ENCODE results near the gene ZC3H4.
"Not testable (repeated sequence)": the region's sequence is repeated elsewhere in the genome, so short reads cannot be mapped to it uniquely, and the experiment has no call there.

ZC3H4 gene

GRCh38 chr19:47094557-47095475 is 18.8 kb downstream of the ZC3H4 start:
- Histone ChIP-seq H3K4me1 (ENCODE audit: control insufficient read depth, low read depth, low read length) (peaks cover 4% of the 10 kb centered on the region), H3K9ac (ENCODE audit: low read length) (no peak overlapping the region), H3K4me3 (ENCODE audit: low read length) (no peak overlapping the region), H3K36me3 (ENCODE audit: control insufficient read depth, low read depth, low read length) (peaks cover 47% of the 10 kb centered on the region), H3K27me3 (ENCODE audit: control insufficient read depth, insufficient read depth, low read length) (no peaks in the 10 kb centered on the region), H3K9me3 (ENCODE audit: control insufficient read depth, low read depth, low read length) (no peaks in the 10 kb centered on the region), H3K27ac (ENCODE audit: low read length) (no peak overlapping the region)

GRCh38 chr19:47093841-47094240 is 19.7 kb downstream of the ZC3H4 start:
- no peaks in the 10 kb centered on the region for H3K27me3 ChIP-seq (ENCODE audit: control insufficient read depth, insufficient read depth, low read length)
- no peak overlapping the region for H3K9ac ChIP-seq (ENCODE audit: low read length)
- no peak overlapping the region for H3K4me3 ChIP-seq (ENCODE audit: low read length)
- peaks cover 55% of the 10 kb centered on the region for H3K36me3 ChIP-seq (ENCODE audit: control insufficient read depth, low read depth, low read length)
- H3K9me3 ChIP-seq (ENCODE audit: control insufficient read depth, low read depth, low read length): no peaks in the 10 kb centered on the region
- no peak overlapping the region for H3K27ac ChIP-seq (ENCODE audit: low read length)
- no peaks in the 10 kb centered on the region for H3K4me1 ChIP-seq (ENCODE audit: control insufficient read depth, low read depth, low read length)

DNA sequence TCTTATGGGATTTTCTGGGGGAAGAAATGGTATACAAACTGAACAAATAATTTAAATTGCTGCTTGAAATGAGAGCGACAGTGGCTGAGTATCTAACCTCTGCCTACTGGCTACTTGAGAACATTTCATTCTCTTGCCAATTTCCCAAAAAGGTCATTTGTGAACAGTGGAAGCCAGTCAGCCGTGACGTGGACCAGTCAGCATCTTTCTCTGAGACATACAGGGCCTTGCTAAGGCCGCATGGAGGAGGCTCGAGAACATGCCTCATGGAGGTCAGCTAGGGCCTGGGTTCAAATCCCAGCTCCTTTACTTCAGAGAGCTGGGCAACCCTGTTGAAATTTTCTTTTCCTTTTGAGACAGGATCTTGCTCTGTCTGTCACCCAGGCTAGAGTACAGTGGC is 20.3 kb downstream of the ZC3H4 start:
- Histone ChIP-seq H3K9me3 (ENCODE audit: control insufficient read depth, low read depth, low read length) (no peaks in the 10 kb centered on the region), H3K4me3 (ENCODE audit: low read length) (no peak overlapping the region), H3K36me3 (ENCODE audit: control insufficient read depth, low read depth, low read length) (peaks cover 61% of the 10 kb centered on the region), H3K4me1 (ENCODE audit: control insufficient read depth, low read depth, low read length) (no peaks in the 10 kb centered on the region), H3K27me3 (ENCODE audit: control insufficient read depth, insufficient read depth, low read length) (no peaks in the 10 kb centered on the region), H3K9ac (ENCODE audit: low read length) (no peak overlapping the region), H3K27ac (ENCODE audit: low read length) (no peak overlapping the region)

DNA sequence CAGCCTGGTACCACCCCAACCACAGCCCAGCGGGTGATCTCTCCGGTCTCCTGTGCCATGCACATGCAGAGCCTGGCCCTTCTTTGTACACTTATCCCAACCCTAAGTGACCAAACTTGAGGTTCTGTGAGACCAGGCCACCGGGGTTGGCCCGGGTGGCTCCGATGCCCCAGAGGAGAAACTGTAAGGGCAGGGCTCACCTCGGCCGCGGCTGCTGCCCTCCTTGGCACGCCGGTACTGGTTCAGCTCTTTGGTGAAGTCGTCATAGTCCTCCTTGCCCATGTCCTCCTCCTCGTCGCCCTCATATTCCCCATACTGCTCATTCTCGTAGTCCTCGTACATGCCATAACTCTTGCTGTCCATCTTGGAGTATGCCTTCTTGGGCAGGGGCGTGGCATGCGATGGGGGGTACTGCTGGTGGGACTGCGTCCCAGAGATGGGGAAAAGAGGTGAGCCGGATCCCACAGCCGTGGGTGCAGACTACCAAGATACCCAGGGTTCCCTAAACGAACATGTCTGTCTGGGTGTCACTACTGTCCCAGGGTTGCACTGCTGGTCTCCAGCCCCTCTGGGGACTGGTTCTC is 23.7 kb downstream of the ZC3H4 start:
- H3K27me3 ChIP-seq (ENCODE audit: control insufficient read depth, insufficient read depth, low read length): no peaks in the 10 kb centered on the region
- H3K36me3 ChIP-seq (ENCODE audit: control insufficient read depth, low read depth, low read length): peaks cover 68% of the 10 kb centered on the region
- H3K9me3 ChIP-seq (ENCODE audit: control insufficient read depth, low read depth, low read length): no peaks in the 10 kb centered on the region
- no peak overlapping the region for H3K9ac ChIP-seq (ENCODE audit: low read length)
- H3K4me3 ChIP-seq (ENCODE audit: low read length): no peak overlapping the region
- no peak overlapping the region for H3K27ac ChIP-seq (ENCODE audit: low read length)
- no peaks in the 10 kb centered on the region for H3K4me1 ChIP-seq (ENCODE audit: control insufficient read depth, low read depth, low read length)

GRCh38 chr19:47086280-47086679 is 27.3 kb downstream of the ZC3H4 start:
- Histone ChIP-seq H3K9ac (ENCODE audit: low read length) (no peak overlapping the region), H3K36me3 (ENCODE audit: control insufficient read depth, low read depth, low read length) (peaks cover 78% of the 10 kb centered on the region), H3K9me3 (ENCODE audit: control insufficient read depth, low read depth, low read length) (no peaks in the 10 kb centered on the region), H3K4me1 (ENCODE audit: control insufficient read depth, low read depth, low read length) (no peaks in the 10 kb centered on the region), H3K27ac (ENCODE audit: low read length) (no peak overlapping the region), H3K27me3 (ENCODE audit: control insufficient read depth, insufficient read depth, low read length) (no peaks in the 10 kb centered on the region), H3K4me3 (ENCODE audit: low read length) (no peak overlapping the region)

- Histone ChIP-seq H3K36me3 (ENCODE audit: control insufficient read depth, low read depth, low read length) (peaks cover 81% of the 10 kb centered on the region), H3K27ac (ENCODE audit: low read length) (no peak overlapping the region), H3K4me1 (ENCODE audit: control insufficient read depth, low read depth, low read length) (no peaks in the 10 kb centered on the region), H3K9ac (ENCODE audit: low read length) (no peak overlapping the region), H3K4me3 (ENCODE audit: low read length) (no peak overlapping the region), H3K27me3 (ENCODE audit: control insufficient read depth, insufficient read depth, low read length) (no peaks in the 10 kb centered on the region), H3K9me3 (ENCODE audit: control insufficient read depth, low read depth, low read length) (no peaks in the 10 kb centered on the region)
These were observed 28.6 kb downstream of the ZC3H4 start for GRCh38 chr19:47084879-47085439.

- Histone ChIP-seq H3K4me1 (ENCODE audit: control insufficient read depth, low read depth, low read length) (no peaks in the 10 kb centered on the region), H3K9me3 (ENCODE audit: control insufficient read depth, low read depth, low read length) (no peaks in the 10 kb centered on the region), H3K36me3 (ENCODE audit: control insufficient read depth, low read depth, low read length) (peaks cover 71% of the 10 kb centered on the region), H3K9ac (ENCODE audit: low read length) (no peak overlapping the region), H3K27me3 (ENCODE audit: control insufficient read depth, insufficient read depth, low read length) (no peaks in the 10 kb centered on the region), H3K27ac (ENCODE audit: low read length) (no peak overlapping the region), H3K4me3 (ENCODE audit: low read length) (no peak overlapping the region)
These were observed 31.1 kb downstream of the ZC3H4 start for GRCh38 chr19:47082493-47082892.

- no peaks in the 10 kb centered on the region for H3K9me3 ChIP-seq (ENCODE audit: control insufficient read depth, low read depth, low read length)
- H3K27me3 ChIP-seq (ENCODE audit: control insufficient read depth, insufficient read depth, low read length): no peaks in the 10 kb centered on the region
- no peak overlapping the region for H3K4me3 ChIP-seq (ENCODE audit: low read length)
- H3K4me1 ChIP-seq (ENCODE audit: control insufficient read depth, low read depth, low read length): no peaks in the 10 kb centered on the region
- no peak overlapping the region for H3K27ac ChIP-seq (ENCODE audit: low read length)
- no peak overlapping the region for H3K9ac ChIP-seq (ENCODE audit: low read length)
- H3K36me3 ChIP-seq (ENCODE audit: control insufficient read depth, low read depth, low read length): peaks cover 71% of the 10 kb centered on the region
These were observed 32.5 kb downstream of the ZC3H4 start for GRCh38 chr19:47081095-47081494.

DNA sequence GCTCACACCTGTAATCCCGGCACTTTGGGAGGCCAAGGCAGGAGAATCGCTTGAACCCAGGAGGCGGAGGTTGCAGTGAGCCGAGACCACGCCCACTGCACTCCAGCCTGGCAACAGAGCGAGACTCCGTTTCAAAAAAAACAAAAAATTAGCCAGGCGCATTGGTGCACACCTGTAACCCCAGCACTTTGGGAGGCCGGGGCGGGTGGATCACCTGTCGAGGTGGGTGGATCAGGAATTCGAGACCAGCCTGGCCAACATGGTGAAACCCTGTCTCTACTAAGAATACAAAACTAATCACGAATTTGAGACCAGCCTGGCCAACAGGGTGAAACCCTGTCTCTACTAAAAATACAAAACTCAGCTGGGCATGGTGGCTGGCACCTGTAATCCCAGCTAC is 35.2 kb downstream of the ZC3H4 start:
- not testable (repeated sequence) for H3K9ac ChIP-seq (ENCODE audit: low read length); H3K27me3 ChIP-seq (ENCODE audit: control insufficient read depth, insufficient read depth, low read length); H3K27ac ChIP-seq (ENCODE audit: low read length); H3K4me3 ChIP-seq (ENCODE audit: low read length); H3K4me1 ChIP-seq (ENCODE audit: control insufficient read depth, low read depth, low read length); H3K9me3 ChIP-seq (ENCODE audit: control insufficient read depth, low read depth, low read length)
- H3K36me3 ChIP-seq (ENCODE audit: control insufficient read depth, low read depth, low read length): peaks cover 68% of the 10 kb centered on the region

DNA sequence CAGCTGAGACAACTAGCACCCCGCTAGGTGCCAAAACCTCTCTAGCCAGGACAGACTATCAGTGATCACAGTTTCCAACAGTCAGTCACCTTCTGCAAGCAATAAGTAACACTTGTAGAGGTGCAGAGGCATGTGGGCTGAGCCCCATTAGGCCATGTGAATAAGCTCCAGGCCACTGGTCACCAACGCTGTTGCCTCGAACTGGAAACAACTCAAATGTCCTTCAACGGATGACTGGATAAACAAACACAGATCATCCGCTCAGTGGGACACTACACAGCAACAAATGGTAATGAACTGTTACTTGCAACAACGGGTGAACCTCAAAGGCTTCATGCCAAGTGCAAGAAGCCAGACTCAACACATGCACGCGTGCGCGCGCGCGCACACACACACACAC is 37.6 kb downstream of the ZC3H4 start:
- no peak overlapping the region for H3K4me3 ChIP-seq (ENCODE audit: low read length)
- no peak overlapping the region for H3K9ac ChIP-seq (ENCODE audit: low read length)
- peaks cover 62% of the 10 kb centered on the region for H3K36me3 ChIP-seq (ENCODE audit: control insufficient read depth, low read depth, low read length)
- H3K27me3 ChIP-seq (ENCODE audit: control insufficient read depth, insufficient read depth, low read length): no peaks in the 10 kb centered on the region
- H3K4me1 ChIP-seq (ENCODE audit: control insufficient read depth, low read depth, low read length): no peaks in the 10 kb centered on the region
- H3K27ac ChIP-seq (ENCODE audit: low read length): no peak overlapping the region
- no peaks in the 10 kb centered on the region for H3K9me3 ChIP-seq (ENCODE audit: control insufficient read depth, low read depth, low read length)

DNA sequence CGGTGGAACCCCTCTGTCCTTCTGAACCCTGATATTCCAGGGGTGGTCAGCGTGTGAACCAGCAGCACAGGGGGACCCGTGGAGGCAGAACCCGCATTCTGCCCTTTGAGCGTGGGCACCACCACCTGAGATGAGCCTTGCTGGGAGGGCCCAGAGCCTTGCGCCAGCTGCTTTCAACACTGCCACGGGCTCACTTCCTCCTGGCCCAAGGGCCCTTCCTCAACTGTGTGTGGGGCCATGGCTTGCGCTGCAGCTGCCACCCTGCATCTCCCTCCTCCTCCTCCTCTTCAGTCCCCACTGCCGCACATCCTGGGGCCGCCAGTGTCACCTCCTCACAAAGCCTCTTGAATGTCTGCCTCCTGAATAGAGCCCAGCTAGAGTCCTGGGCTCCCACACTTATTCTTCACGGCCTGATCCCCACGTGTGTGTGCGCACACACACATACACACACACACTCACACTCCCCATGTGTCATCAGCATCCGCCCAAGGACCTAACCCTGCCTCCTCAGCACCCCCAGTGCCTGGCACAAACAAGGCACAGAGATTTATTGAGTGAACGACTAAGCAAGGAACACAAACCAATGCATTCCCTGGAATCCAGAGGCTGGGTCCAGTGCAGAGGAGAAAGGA is 38.3 kb downstream of the ZC3H4 start:
- Histone ChIP-seq H3K9ac (ENCODE audit: low read length) (no peak overlapping the region), H3K27ac (ENCODE audit: low read length) (no peak overlapping the region), H3K36me3 (ENCODE audit: control insufficient read depth, low read depth, low read length) (peaks cover 59% of the 10 kb centered on the region), H3K27me3 (ENCODE audit: control insufficient read depth, insufficient read depth, low read length) (no peaks in the 10 kb centered on the region), H3K4me1 (ENCODE audit: control insufficient read depth, low read depth, low read length) (no peaks in the 10 kb centered on the region), H3K4me3 (ENCODE audit: low read length) (no peak overlapping the region), H3K9me3 (ENCODE audit: control insufficient read depth, low read depth, low read length) (no peaks in the 10 kb centered on the region)

Measured in iPS-18a (cell line).